Natural killer cell treated with Interleukin-12 subunit alpha and Interleukin-12 subunit beta and Interleukin-15 and Interleukin-18, amount 100 ng/mL, for 72 hours (primary cell): ENCODE results near the gene KEAP1. TPM values are rescaled to one million over a fixed set of nuclear protein-coding genes. Genes with fewer than 3 reads are reported as not detected.
A peak's percentile ranks its signal among the peaks of the same experiment; 100 is the strongest.
"Not testable (repeated sequence)": the region's sequence is repeated elsewhere in the genome, so short reads cannot be mapped to it uniquely, and the experiment has no call there.

Source experiments
- ATAC-seq, 2 donors: fragments of 150-1000 bp; cut with Tn5 transposase in 1 of 2; sonication (Bioruptor Pico), chemical (Tn5 transposase) in 1 of 2; 2 replicates each; pipeline ENCODE4 v1.10.0; 2021
- DNase-seq: peaks from one replicate; pipeline ENCODE4 v3.0.0; 2022; ENCODE audit warnings: low spot score
- H3K27ac Mint-ChIP-seq, 2 donors: 1 replicate in 1 of 2; 2 replicates in 1 of 2; pipeline ENCODE4 v1.8.0; 2022; ENCODE audit warnings: mixed read lengths in 2 of 2, mild to moderate bottlenecking in 1 of 2, moderate library complexity in 1 of 2
- H3K27me3 Mint-ChIP-seq, 2 donors: 1 replicate in 1 of 2; 2 replicates in 1 of 2; pipeline ENCODE4 v1.8.0; 2022; ENCODE audit warnings: mixed read lengths in 2 of 2
- H3K36me3 Mint-ChIP-seq: one replicate; pipeline ENCODE4 v1.8.0; 2022; ENCODE audit warnings: mixed read lengths
- H3K4me1 Mint-ChIP-seq, 2 donors: 1 replicate in 1 of 2; 2 replicates in 1 of 2; pipeline ENCODE4 v1.8.0; 2022; ENCODE audit warnings: low read depth in 2 of 2, mixed read lengths in 2 of 2, mild to moderate bottlenecking in 1 of 2
- H3K4me3 Mint-ChIP-seq: one replicate; pipeline ENCODE4 v1.8.0; 2022; ENCODE audit warnings: mixed read lengths
- H3K9me3 Mint-ChIP-seq: 2 replicates; pipeline ENCODE4 v1.8.0; 2022; ENCODE audit warnings: mixed read lengths
- total RNA-seq, 2 donors: library from RNA; stranded (reverse); gene quantifications; one replicate each; pipeline ENCODE4 v1.2.3, GENCODE V29; 2022

The KEAP1 gene
- total RNA-seq, 2 donors from 2014 or later, result 94.0 to 118 TPM

- Mint-ChIP-seq H3K27ac (peak overlapping the region in 1 of 2 donors; percentile 66), H3K4me3 (peak overlapping the region; percentile 42), H3K36me3 (no peaks in the 10 kb centered on the region), H3K9me3 (no peaks in the 10 kb centered on the region), H3K4me1 (peaks cover 0 to 8% of the 10 kb centered on the region in 2 donors), H3K27me3 (no peaks in the 10 kb centered on the region)
- DNase-seq (no peak), ATAC-seq (peak in 1 of 2 donors; percentile 53)
Observed at GRCh38 chr19:10538204-10538983, 35.2 kb upstream of the KEAP1 start.

GRCh38 chr19:10537668-10538067, 34.5 kb upstream of the KEAP1 start:
- no peak overlapping the region for H3K27ac Mint-ChIP-seq

GRCh38 chr19:10535613-10536012, 32.5 kb upstream of the KEAP1 start:
- Mint-ChIP-seq H3K9me3 (no peaks in the 10 kb centered on the region), H3K4me1 (peaks cover 0 to 9% of the 10 kb centered on the region in 2 donors), H3K27me3 (no peaks in the 10 kb centered on the region), H3K36me3 (no peaks in the 10 kb centered on the region), H3K4me3 (no peak overlapping the region), H3K27ac (peak overlapping the region in 1 of 2 donors; percentile 29)
- DNase-seq (no peak), ATAC-seq (no peak)

More at GRCh38 chr19:10537668-10538067, 34.5 kb upstream of the KEAP1 start:
- peaks cover 0 to 8% of the 10 kb centered on the region in 2 donors for H3K4me1 Mint-ChIP-seq
- H3K36me3 Mint-ChIP-seq, result no peaks in the 10 kb centered on the region
- H3K9me3 Mint-ChIP-seq, result no peaks in the 10 kb centered on the region
- H3K27me3 Mint-ChIP-seq, result no peaks in the 10 kb centered on the region
- no peak overlapping the region for H3K4me3 Mint-ChIP-seq
- ATAC-seq (no peak), DNase-seq (no peak)

- no peak for DNase-seq
- ATAC-seq, result no peak
- peaks cover 0 to 7% of the 10 kb centered on the region in 2 donors for H3K4me1 Mint-ChIP-seq
- H3K9me3 Mint-ChIP-seq, result no peaks in the 10 kb centered on the region
- no peaks in the 10 kb centered on the region for H3K36me3 Mint-ChIP-seq
- no peak overlapping the region for H3K4me3 Mint-ChIP-seq
- no peaks in the 10 kb centered on the region for H3K27me3 Mint-ChIP-seq
- no peak overlapping the region for H3K27ac Mint-ChIP-seq
Observed at GRCh38 chr19:10533646-10534386, 30.7 kb upstream of the KEAP1 start.

- ATAC-seq, result no peak
Observed at GRCh38 chr19:10532457-10532856, 29.3 kb upstream of the KEAP1 start.

GRCh38 chr19:10526887-10527286, 23.7 kb upstream of the KEAP1 start:
- not testable (repeated sequence) for H3K9me3 Mint-ChIP-seq, H3K27ac Mint-ChIP-seq, H3K4me3 Mint-ChIP-seq, H3K27me3 Mint-ChIP-seq, DNase-seq, ATAC-seq, H3K36me3 Mint-ChIP-seq
- H3K4me1 Mint-ChIP-seq, result peaks cover 5 to 17% of the 10 kb centered on the region in 2 donors

More at GRCh38 chr19:10532457-10532856, 29.3 kb upstream of the KEAP1 start:
- Mint-ChIP-seq H3K4me1 (peaks cover 0 to 4% of the 10 kb centered on the region in 2 donors), H3K4me3 (no peak overlapping the region), H3K27ac (no peak overlapping the region), H3K9me3 (no peaks in the 10 kb centered on the region), H3K27me3 (no peaks in the 10 kb centered on the region), H3K36me3 (no peaks in the 10 kb centered on the region)
- no peak for DNase-seq

- no peak overlapping the region for H3K4me3 Mint-ChIP-seq
- ATAC-seq (no peak), DNase-seq (no peak)
- no peak overlapping the region for H3K27ac Mint-ChIP-seq
- no peaks in the 10 kb centered on the region for H3K9me3 Mint-ChIP-seq
- H3K36me3 Mint-ChIP-seq, result no peaks in the 10 kb centered on the region
- H3K27me3 Mint-ChIP-seq, result no peaks in the 10 kb centered on the region
- H3K4me1 Mint-ChIP-seq, result peaks cover 5 to 22% of the 10 kb centered on the region in 2 donors
Observed at GRCh38 chr19:10525636-10526035, 22.5 kb upstream of the KEAP1 start.

GRCh38 chr19:10523135-10523636, 20.0 kb upstream of the KEAP1 start:
- H3K9me3 Mint-ChIP-seq, result no peaks in the 10 kb centered on the region
- peak overlapping the region; percentile 73 to 90 for H3K27ac Mint-ChIP-seq
- ATAC-seq (peak; percentile 78 to 94), DNase-seq (peak; percentile 83)
- peak overlapping the region; percentile 39 for H3K4me3 Mint-ChIP-seq
- no peaks in the 10 kb centered on the region for H3K27me3 Mint-ChIP-seq
- H3K36me3 Mint-ChIP-seq, result no peaks in the 10 kb centered on the region
- H3K4me1 Mint-ChIP-seq, result peaks cover 25 to 41% of the 10 kb centered on the region in 2 donors

GRCh38 chr19:10521461-10522171, 18.5 kb upstream of the KEAP1 start:
- no peak for ATAC-seq
- DNase-seq, result no peak
- no peaks in the 10 kb centered on the region for H3K9me3 Mint-ChIP-seq
- H3K27me3 Mint-ChIP-seq, result no peaks in the 10 kb centered on the region
- H3K36me3 Mint-ChIP-seq, result no peaks in the 10 kb centered on the region
- H3K4me3 Mint-ChIP-seq, result peak overlapping the region; percentile 57
- H3K4me1 Mint-ChIP-seq, result peaks cover 32 to 47% of the 10 kb centered on the region in 2 donors
- H3K27ac Mint-ChIP-seq, result peak overlapping the region; percentile 73 to 90

GRCh38 chr19:10520652-10521318, 17.6 kb upstream of the KEAP1 start:
- H3K27ac Mint-ChIP-seq, result no peak overlapping the region
- ATAC-seq (no peak), DNase-seq (no peak)
- H3K9me3 Mint-ChIP-seq, result no peaks in the 10 kb centered on the region
- H3K4me3 Mint-ChIP-seq, result no peak overlapping the region
- H3K4me1 Mint-ChIP-seq, result peaks cover 37 to 52% of the 10 kb centered on the region in 2 donors
- no peaks in the 10 kb centered on the region for H3K27me3 Mint-ChIP-seq
- H3K36me3 Mint-ChIP-seq, result no peaks in the 10 kb centered on the region

- DNase-seq (no peak), ATAC-seq (no peak)
- Mint-ChIP-seq H3K4me1 (peaks cover 42 to 58% of the 10 kb centered on the region in 2 donors), H3K27me3 (no peaks in the 10 kb centered on the region), H3K9me3 (no peaks in the 10 kb centered on the region), H3K27ac (peak overlapping the region; percentile 64 to 86), H3K4me3 (peak overlapping the region; percentile 82), H3K36me3 (no peaks in the 10 kb centered on the region)
Observed at GRCh38 chr19:10519421-10519820, 16.3 kb upstream of the KEAP1 start.

GRCh38 chr19:10518444-10519361, 15.5 kb upstream of the KEAP1 start:
- ATAC-seq, result peak in 1 of 2 donors; percentile 32
- Mint-ChIP-seq H3K4me3 (peak overlapping the region; percentile 82), H3K9me3 (no peaks in the 10 kb centered on the region), H3K36me3 (peaks cover under 1% of the 10 kb centered on the region), H3K4me1 (peaks cover 45 to 59% of the 10 kb centered on the region in 2 donors), H3K27ac (peak overlapping the region; percentile 64 to 86), H3K27me3 (no peaks in the 10 kb centered on the region)
- peak; percentile 75 for DNase-seq
